Panc1 (cell line): ENCODE measurements around the gene PRDM2. TPM values are rescaled to one million over a fixed set of nuclear protein-coding genes. Genes with fewer than 3 reads are reported as not detected.

Experiments
- ATAC-seq: fragments of 200-7000 bp; cut with Tn5 transposase; 2 replicates; pipeline ENCODE4 v1.9.1; 2020; ENCODE audit warnings: mild to moderate bottlenecking, moderate library complexity
- BruUV-seq: library from RNA; stranded (reverse); fragments of 400-500 nt; replicated peaks from 2 replicates; lab custom pipeline; 2021; lab: Mats Ljungman, UMichigan
- CTCF ChIA-PET: fragments of 300-600 bp; sonication (Branson Sonifier 250); formaldehyde crosslinking; loops from one replicate; lab custom pipeline; 2022; ENCODE audit warnings: antibody characterized with exemption; lab: Charles Lee
- POLR2A ChIA-PET: fragments of 300-600 bp; sonication (Branson Sonifier 250); formaldehyde crosslinking; loops from one replicate; lab custom pipeline; 2022; ENCODE audit warnings: antibody characterized with exemption; lab: Charles Lee
- DNase-seq: peaks from one replicate; pipeline ENCODE4 v3.0.0-alpha.2; 2010; ENCODE audit warnings: low read depth, low spot score
- H3K27ac ChIP-seq: 2 replicates; pipeline ENCODE4 v1.5.1; 2011; ENCODE audit warnings: mild to moderate bottlenecking, low read length, inconsistent platforms
- H3K27me3 ChIP-seq: fragments of 200-500 bp; sonication (Bioruptor generic); 2 replicates; pipeline ENCODE4 v1.6.0; 2014; ENCODE audit warnings: low read length, inconsistent platforms; ENCODE audit not compliant: control insufficient read depth, insufficient read depth
- H3K36me3 ChIP-seq: fragments of 200-500 bp; sonication (Bioruptor generic); 2 replicates; pipeline ENCODE4 v1.5.1; 2014; ENCODE audit warnings: inconsistent platforms, mild to moderate bottlenecking, low read length, moderate library complexity; ENCODE audit not compliant: control insufficient read depth, insufficient read depth
- H3K4me1 ChIP-seq: 2 replicates; pipeline ENCODE4 v1.5.1; 2011; ENCODE audit warnings: inconsistent platforms, mild to moderate bottlenecking, low read length, moderate library complexity; ENCODE audit not compliant: control insufficient read depth, insufficient read depth
- H3K4me3 ChIP-seq, 2 experiments: 2 replicates each; pipeline ENCODE4 v1.5.1; 2011 to 2012; ENCODE audit warnings: low read depth in 2 of 2, low read length in 2 of 2, mild to moderate bottlenecking in 2 of 2, inconsistent platforms in 1 of 2, moderate library complexity in 1 of 2
- H3K9me3 ChIP-seq: fragments of 200-500 bp; sonication (Bioruptor generic); 2 replicates; pipeline ENCODE4 v1.5.1; 2014; ENCODE audit warnings: low read depth, mild to moderate bottlenecking, inconsistent platforms, low read length, moderate library complexity; ENCODE audit not compliant: control insufficient read depth, insufficient read depth
- POLR2AphosphoS5 ChIP-seq: IDR thresholded peaks from 2 replicates; pipeline ENCODE4 v1.6.1; 2012; ENCODE audit warnings: mild to moderate bottlenecking, low read depth, low read length, moderate library complexity
- SIN3A ChIP-seq: IDR thresholded peaks from 2 replicates; pipeline ENCODE4 v1.6.1; 2012; ENCODE audit warnings: low read depth, mild to moderate bottlenecking, low read length, moderate library complexity, borderline replicate concordance; ENCODE audit not compliant: insufficient read depth
- TCF7L2 ChIP-seq: IDR thresholded peaks from 2 replicates; pipeline ENCODE4 v1.6.1; 2011; ENCODE audit warnings: mild to moderate bottlenecking, low read depth, low read length, inconsistent platforms
- in situ Hi-C: cut with HindIII; loops from 2 replicates; pipeline ENCODE4 v1.10.0; 2016; ENCODE audit warnings: low sequenced_read_pairs, low pct_unique_long_range_greater_than_20kb
- intact Hi-C: fragments of 100-400 bp; cut with micrococcal nuclease; formaldehyde crosslinking; loops from one replicate; pipeline ENCODE4 v1.10.0; 2022; ENCODE audit not compliant: unreplicated experiment
- total RNA-seq: library from RNA; stranded (reverse); gene quantifications from one replicate; pipeline ENCODE4 v1.2.1, GENCODE V29; 2021; ENCODE audit not compliant: unreplicated experiment
- TF ChIP-seq, protein P1 (sequence below), 2 experiments: IDR thresholded peaks; 2 replicates each; pipeline ENCODE4 v1.6.1; 2011 to 2012; ENCODE audit warnings: low read depth in 2 of 2, control low read depth in 1 of 2, low read length in 1 of 2, mild to moderate bottlenecking in 1 of 2, moderate library complexity in 1 of 2; ENCODE audit not compliant: insufficient read depth in 1 of 2
- TF ChIP-seq, protein P2 (sequence below): fragments of 450-650 bp; IDR thresholded peaks from 2 replicates; pipeline ENCODE4 v1.5.1; 2017; ENCODE audit warnings: mild to moderate bottlenecking

Gene PRDM2
- total RNA-seq, 1 experiment from 2014 or later = 40.3 TPM

DNA sequence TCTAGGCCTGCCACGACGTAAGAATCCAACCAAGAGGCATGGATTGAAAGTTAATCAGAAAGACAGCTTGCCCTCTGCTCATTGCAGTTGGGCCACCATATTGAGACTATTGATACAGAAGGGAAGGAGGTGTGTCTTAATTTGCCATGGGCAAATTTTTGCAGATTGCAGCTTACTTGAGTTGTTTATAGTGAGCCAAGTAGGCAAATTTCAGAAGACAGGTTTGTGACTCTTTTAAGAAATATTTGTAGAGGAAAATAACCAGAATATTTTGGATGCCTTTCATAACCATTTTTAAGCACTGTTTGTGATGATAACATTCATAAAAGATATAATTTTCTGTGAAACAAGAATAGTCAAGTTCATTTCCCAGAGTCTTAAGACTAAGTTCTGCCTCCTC is 74.1 kb downstream of the PRDM2 start:
- TF ChIP-seq, protein P1, sequence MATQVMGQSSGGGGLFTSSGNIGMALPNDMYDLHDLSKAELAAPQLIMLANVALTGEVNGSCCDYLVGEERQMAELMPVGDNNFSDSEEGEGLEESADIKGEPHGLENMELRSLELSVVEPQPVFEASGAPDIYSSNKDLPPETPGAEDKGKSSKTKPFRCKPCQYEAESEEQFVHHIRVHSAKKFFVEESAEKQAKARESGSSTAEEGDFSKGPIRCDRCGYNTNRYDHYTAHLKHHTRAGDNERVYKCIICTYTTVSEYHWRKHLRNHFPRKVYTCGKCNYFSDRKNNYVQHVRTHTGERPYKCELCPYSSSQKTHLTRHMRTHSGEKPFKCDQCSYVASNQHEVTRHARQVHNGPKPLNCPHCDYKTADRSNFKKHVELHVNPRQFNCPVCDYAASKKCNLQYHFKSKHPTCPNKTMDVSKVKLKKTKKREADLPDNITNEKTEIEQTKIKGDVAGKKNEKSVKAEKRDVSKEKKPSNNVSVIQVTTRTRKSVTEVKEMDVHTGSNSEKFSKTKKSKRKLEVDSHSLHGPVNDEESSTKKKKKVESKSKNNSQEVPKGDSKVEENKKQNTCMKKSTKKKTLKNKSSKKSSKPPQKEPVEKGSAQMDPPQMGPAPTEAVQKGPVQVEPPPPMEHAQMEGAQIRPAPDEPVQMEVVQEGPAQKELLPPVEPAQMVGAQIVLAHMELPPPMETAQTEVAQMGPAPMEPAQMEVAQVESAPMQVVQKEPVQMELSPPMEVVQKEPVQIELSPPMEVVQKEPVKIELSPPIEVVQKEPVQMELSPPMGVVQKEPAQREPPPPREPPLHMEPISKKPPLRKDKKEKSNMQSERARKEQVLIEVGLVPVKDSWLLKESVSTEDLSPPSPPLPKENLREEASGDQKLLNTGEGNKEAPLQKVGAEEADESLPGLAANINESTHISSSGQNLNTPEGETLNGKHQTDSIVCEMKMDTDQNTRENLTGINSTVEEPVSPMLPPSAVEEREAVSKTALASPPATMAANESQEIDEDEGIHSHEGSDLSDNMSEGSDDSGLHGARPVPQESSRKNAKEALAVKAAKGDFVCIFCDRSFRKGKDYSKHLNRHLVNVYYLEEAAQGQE (IDR thresholded peaks at IDR 0.05; ENCODE audit: insufficient read depth in 1 of 2, low read depth in 2 of 2, low read length in 1 of 2) = no peak
- TF ChIP-seq TCF7L2 = no peak
- TF ChIP-seq SIN3A = no peak
- TF ChIP-seq, protein P2, sequence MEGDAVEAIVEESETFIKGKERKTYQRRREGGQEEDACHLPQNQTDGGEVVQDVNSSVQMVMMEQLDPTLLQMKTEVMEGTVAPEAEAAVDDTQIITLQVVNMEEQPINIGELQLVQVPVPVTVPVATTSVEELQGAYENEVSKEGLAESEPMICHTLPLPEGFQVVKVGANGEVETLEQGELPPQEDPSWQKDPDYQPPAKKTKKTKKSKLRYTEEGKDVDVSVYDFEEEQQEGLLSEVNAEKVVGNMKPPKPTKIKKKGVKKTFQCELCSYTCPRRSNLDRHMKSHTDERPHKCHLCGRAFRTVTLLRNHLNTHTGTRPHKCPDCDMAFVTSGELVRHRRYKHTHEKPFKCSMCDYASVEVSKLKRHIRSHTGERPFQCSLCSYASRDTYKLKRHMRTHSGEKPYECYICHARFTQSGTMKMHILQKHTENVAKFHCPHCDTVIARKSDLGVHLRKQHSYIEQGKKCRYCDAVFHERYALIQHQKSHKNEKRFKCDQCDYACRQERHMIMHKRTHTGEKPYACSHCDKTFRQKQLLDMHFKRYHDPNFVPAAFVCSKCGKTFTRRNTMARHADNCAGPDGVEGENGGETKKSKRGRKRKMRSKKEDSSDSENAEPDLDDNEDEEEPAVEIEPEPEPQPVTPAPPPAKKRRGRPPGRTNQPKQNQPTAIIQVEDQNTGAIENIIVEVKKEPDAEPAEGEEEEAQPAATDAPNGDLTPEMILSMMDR = no peak
- TF ChIP-seq POLR2AphosphoS5 = no peak
- Histone ChIP-seq H3K27me3 (no peaks in the 10 kb centered on the region), H3K27ac (no peak overlapping the region), H3K4me3 (no peak overlapping the region), H3K4me1 (no peaks in the 10 kb centered on the region), H3K9me3 (no peaks in the 10 kb centered on the region), H3K36me3 (peaks cover 8% of the 10 kb centered on the region; the same call in 1 of the 2 replicates)
- DNase-seq (no peak), ATAC-seq (no peak)
- in situ Hi-C loops = no loop called here
- ChIA-PET POLR2A (no interaction called here), CTCF (no interaction called here)
- no TSS peak for BruUV-seq
- intact Hi-C loops = no loop called here

DNA sequence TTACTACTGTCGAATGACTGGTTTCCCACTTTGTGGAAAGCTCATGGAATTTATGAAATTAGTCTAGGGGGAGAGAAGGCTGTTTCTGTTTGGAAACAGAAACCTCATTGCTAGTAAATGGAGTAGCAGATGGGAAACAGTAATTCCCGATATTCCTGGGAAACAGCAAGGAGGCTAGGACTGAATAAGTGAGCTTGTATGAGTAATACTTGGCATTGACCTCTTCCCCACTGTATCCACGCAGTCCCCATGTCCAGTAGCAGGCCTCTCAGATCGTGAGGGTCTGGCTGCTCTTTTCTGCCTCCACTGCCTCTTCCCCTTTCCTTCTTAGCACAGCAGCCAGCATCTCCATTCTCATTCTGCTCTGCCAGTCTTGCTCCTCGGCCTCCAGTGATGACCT is 75.5 kb downstream of the PRDM2 start:
- ATAC-seq = no peak
- Histone ChIP-seq H3K36me3 (peaks cover 8% of the 10 kb centered on the region; the same call in 1 of the 2 replicates), H3K4me3 (no peak overlapping the region), H3K9me3 (no peaks in the 10 kb centered on the region), H3K27me3 (no peaks in the 10 kb centered on the region), H3K4me1 (no peaks in the 10 kb centered on the region), H3K27ac (no peak overlapping the region)
- DNase-seq = no peak
- in situ Hi-C loops (no loop called here), intact Hi-C loops (no loop called here)
- ChIA-PET POLR2A (no interaction called here), CTCF (no interaction called here)
- BruUV-seq = no TSS peak
- TF ChIP-seq SIN3A (no peak), TCF7L2 (no peak), POLR2AphosphoS5 (no peak)
- TF ChIP-seq, protein P2 = no peak
- TF ChIP-seq, protein P1 (IDR thresholded peaks at IDR 0.05; ENCODE audit: insufficient read depth in 1 of 2, low read depth in 2 of 2, low read length in 1 of 2) = no peak
